Stimulated activated CD8-positive, alpha-beta memory T cell treated with anti-CD3 and anti-CD28 coated beads, Interleukin-15, amount 100 ng/mL, for 4 hours (primary cell): ENCODE measurements around the gene BPIFB6.

Experiments used
- DNase-seq, 2 donors: peaks; one replicate each; pipeline ENCODE4 v3.0.0-alpha.2; 2020; ENCODE audit warnings: low read depth in 2 of 2

The BPIFB6 gene, protein sequence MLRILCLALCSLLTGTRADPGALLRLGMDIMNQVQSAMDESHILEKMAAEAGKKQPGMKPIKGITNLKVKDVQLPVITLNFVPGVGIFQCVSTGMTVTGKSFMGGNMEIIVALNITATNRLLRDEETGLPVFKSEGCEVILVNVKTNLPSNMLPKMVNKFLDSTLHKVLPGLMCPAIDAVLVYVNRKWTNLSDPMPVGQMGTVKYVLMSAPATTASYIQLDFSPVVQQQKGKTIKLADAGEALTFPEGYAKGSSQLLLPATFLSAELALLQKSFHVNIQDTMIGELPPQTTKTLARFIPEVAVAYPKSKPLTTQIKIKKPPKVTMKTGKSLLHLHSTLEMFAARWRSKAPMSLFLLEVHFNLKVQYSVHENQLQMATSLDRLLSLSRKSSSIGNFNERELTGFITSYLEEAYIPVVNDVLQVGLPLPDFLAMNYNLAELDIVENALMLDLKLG

DNA sequence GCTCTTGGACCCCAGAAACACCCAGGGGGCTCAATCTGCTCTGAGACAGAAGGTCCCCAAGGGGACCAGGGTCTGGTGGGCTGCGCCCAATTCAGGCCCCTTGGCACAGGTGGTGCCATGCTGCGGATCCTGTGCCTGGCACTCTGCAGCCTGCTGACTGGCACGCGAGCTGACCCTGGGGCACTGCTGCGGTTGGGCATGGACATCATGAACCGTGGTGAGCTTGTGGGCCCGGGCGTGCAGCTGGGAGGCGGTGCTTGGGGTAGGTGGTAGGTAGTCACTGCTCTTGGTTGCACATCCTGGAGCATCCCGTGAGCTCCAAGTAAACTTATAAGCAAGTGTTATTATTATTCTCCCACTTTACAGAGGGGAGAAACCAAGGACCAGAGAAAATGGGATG is at the start of gene BPIFB6:
BPIFB6 (plus strand) TSS at position 118 of the 400 bp plus-strand sequence; CDS start at position 118, 0 bp downstream.
- no peak for DNase-seq

DNA sequence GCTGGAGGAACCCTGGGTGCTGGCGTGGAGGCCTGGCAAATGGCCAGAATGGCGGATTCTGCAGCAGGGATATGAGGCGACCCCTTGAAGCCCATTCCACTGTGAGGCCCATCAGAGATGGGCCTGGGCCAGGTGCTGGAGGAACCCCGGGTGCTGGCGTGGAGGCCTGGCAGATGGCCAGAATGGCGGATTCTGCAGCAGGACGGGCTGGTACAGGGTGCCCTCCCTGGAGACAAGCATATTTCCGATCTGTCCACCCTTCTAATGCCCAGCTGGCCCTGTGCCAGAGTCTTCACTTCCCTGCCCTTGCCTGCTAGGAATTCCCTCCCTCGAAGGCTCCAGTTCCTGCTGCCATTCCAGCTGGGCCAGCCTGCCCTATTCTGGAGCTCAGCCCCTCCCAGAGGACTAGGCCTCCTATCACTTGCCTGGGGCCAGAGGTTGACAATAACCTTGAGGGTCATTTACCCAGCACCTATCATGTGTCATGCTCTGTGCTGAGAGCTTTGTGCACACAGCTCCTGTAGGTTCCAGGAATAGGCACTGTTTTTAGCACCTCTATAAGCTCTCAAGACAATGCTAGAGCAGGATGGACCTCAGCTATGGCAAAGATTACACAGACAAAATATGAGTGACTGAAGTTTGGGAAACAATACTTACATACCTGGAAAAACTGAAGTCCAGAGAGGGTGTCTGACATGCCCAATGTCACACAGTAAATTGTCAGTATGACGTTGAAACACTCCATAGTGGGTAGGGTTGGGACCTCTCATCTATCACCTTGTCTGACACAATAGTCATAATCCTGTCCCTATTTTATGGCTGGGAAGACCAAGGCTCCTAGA is 48.6 kb upstream of the BPIFB6 start:
- no peak for DNase-seq

DNA sequence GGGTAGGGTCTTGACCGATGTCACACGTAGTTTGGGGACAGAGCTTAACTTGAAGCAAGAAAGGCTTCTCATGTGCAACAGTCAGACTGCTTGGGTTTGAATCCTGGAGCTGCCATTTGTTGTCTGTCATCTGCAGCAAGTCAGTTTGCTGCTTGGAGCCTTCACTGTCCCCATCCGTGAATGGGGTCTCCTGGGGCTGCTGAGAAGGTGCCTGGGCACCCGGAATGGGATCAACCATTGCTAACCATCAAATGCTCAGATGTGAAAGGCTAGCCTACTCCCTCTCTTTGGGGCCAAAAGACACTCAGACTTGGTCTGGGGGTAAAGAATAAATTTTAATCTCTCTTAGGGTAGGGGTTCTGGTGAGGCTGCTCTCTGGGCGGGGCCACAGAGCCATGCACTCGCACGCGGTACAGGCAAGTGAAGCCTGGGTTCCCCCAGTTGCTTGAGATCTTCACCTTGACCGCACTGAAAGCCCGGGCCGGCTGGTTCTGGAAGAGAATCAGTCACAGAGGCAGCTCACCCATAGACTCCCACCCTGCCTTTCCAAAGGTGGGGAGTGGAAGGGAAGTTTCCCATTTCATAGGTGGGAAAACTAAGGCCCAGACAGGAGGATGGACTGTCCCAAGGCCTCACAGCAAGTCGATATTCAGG is 47.9 kb upstream of the BPIFB6 start:
- DNase-seq = no peak

- no peak for DNase-seq
Measured at GRCh38 chr20:32984196-32984595, 47.3 kb upstream of the BPIFB6 start.

GRCh38 chr20:32984631-32985354 is 46.7 kb upstream of the BPIFB6 start:
- no peak for DNase-seq

GRCh38 chr20:32985596-32985995 is 45.9 kb upstream of the BPIFB6 start:
- no peak for DNase-seq

DNA sequence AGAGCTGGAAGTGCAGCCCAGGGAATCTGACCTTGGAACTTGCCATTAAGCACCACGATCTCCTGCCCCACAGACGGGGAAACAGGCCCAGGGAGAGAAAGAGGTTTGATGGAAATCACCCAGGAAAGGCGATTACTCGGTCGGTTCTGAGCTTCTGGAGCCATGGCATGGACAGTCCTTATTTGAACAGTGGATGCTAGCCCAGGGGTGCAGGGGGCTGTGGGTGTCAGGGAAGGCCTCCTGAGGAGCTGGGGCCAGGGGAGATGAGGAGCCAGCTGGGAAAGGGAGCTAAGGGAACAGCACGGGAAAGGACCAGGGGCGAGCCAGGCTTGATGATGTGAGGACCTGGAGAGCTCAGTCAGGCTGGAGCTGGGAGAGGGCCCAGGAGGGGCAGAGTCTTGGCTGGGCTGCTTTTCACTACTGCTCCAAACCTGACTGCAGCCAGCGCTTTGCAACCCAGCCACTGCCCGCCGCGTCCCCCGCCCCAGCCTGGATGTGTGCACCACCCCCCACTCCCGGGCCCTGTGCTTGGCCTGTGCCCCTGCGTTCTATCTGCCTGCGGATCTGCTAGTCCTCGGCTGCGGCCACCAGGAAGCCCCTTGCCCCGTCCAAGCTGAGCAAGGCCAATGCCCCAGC is 45.0 kb upstream of the BPIFB6 start:
- DNase-seq = no peak

- DNase-seq = no peak
Measured at GRCh38 chr20:32987044-32987825, 44.2 kb upstream of the BPIFB6 start.

- DNase-seq = no peak
Measured at GRCh38 chr20:32988008-32988407, 43.4 kb upstream of the BPIFB6 start.

DNA sequence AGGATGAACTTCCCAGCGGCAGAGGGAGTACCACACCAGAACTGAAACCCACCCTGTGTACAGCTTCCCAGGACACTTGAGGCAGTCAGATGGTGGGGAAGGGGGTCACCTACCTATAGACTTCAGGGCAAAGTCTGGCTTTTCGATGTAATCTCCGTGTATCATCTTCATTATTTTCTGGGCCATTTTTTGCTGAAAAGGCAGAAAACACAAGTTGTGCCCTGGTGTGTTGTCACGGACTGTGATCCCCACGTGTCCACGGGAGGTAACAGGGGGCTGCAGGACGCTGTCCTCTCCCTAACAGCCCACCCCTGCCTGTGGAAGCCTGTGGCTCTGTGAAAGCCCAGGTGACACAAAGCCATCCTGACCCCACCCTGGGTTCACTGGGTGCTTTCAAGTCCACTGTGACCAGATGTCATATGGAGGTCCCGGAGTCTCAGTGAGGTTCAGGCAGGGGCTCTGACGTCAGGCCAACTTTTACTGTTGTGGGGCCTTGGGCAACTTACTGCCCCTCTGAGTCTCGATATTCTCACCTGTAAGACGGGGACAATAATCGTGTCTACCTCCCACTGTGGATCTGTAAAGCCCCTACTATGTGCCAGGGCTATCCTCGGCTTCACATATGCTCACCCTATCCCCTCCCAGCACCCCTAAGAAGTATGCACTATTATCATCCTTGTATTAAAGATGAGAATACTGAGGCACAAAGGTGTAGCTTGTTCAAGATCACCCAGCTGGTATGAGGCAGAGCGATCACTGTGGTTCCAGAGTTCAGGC is 41.8 kb upstream of the BPIFB6 start:
- no peak for DNase-seq

DNA sequence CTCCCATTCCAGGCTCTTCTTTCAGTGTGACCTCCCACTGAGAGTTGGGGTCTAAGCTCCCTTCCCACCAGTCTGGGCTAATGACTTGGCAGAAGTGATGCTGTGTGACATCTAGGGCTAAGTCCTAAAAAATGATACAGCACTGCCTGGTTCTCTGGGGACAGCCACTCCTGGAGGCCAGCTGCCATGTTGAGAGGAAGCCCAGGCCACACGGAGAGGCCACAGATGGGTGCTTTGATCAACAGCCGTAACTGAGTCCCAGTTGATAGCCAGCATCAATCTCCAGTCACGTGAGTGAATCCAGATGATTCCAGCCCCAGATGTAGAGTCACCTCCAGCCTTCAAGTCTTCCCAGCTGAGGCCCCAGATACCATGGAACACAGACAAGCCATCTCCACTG is 41.0 kb upstream of the BPIFB6 start:
- no peak for DNase-seq

DNA sequence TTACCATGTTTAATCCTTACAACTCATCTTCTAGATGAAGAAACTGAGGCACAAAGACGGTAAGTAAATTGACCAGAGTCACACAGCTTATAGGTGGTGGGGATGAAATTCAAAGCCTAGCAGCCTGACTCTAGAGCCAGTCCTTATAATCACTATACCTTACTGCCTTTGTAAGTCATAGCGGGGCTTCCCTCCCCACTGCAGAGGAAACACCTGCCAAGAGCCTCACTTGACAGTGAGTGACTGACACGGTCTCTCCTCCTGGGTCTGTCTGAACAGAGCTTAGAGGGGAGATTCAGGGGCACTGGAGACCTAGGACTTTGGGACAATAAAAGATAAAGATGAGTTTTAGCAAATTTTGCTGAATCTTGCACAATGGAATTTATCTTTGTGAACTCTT is 40.1 kb upstream of the BPIFB6 start:
- no peak for DNase-seq

DNA sequence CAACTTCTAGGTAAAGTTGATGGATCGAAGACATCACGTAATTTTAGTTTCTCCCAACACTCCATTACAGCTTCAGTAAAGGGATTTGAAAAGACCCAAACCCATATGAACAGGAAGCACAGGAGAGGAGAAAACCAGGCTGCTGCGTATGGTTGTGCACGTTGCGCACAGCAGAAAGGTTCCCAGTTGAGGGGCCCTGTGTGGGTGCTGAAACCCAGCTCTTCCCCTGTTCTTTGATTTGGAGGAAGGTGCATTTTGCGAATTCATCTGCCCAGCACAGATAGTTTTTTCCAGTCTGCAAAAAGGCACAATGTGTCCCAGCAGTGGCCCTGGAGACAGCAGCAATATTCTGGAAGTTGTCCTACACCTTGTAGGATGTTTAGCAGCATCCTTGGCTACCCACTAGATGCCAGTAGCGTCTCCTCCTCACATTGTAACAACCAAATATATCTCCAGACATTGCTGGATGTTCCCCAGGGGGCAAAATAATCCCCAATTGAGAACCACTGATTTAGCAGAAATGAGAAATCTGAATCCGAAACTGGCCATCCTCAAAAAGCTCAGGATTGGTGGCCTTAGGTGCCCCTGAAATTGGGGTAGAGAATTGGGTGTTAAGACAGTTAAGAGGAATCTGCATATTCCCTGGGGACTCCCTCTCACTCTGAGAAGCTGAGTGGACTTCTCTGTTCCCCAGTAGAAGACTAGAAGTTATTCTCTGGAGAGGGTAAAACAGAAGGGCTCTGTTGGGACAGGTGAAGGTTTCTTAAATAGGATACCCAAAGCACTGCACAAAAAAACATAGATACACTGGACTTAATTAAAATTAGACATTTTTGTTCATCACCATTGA is 39.4 kb upstream of the BPIFB6 start:
- DNase-seq = no peak

- DNase-seq = peak; percentile 21 to 25
Measured at GRCh38 chr20:32993496-32994050, 37.9 kb upstream of the BPIFB6 start.

- DNase-seq = no peak
Measured at GRCh38 chr20:32995802-32996201, 35.6 kb upstream of the BPIFB6 start.

DNA sequence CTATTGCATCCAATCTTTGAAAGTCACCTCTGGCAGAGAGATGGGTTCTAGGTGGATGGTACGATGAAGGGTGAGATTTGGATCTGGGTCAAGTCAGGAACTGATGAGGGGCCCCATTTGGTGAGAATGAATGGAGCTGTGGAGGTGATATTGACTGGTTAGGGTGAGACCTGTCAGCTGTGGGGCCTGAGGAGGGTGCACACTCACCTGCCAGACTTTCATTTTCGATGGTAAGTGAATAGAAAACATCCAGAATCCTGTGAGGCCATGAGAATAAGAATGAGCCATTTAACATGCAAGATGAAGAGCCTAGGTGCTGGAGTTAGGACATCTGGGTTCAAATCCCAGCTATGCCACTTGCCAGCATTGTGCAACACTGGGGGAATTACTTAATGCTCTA is 34.0 kb upstream of the BPIFB6 start:
- no peak for DNase-seq

DNA sequence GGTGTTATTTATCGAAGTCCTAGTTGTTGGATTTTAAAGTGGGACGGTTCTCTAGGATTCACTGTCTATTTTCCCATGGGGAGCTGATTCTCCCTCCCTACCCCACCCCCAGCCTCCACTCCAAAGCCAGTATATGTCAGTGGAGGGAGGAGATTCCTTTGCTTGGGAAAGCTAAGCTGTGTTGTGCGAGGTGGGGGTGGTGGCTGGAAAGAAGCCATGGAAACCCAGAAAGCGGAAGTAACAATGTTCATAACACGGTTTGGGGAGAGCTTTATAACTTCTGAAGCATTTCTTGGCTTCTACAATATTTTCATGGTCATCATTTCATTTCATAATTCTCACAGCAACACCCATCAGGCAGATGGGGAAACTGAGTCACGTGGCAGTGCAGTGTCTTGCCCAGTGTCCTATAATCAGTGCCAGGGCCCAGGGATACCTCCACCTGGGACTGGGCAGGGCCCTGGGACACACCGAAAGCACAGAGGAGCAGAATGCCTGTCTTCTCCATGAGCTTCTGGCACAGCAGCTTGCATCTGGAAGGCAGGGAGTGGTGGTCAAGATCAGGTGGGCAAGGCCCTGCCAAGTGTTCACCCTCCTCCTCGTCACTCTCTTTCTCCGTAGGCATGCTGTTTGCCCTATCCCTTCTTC is 31.7 kb upstream of the BPIFB6 start:
- DNase-seq = no peak
